ENCODE results near the gene SLC12A8.
"Not testable (repeated sequence)": the region's sequence is repeated elsewhere in the genome, so short reads cannot be mapped to it uniquely, and the experiment has no call there.

Gene SLC12A8

GRCh38 chr3:125108833-125109535, 103.6 kb downstream of the SLC12A8 start:
- no peak for DNase-seq

- no peak for DNase-seq
Observed at GRCh38 chr3:125107861-125108567, 104.5 kb downstream of the SLC12A8 start.

GRCh38 chr3:125107363-125107762, 105.2 kb downstream of the SLC12A8 start:
- no peak for DNase-seq

GRCh38 chr3:125105116-125105515, 107.4 kb downstream of the SLC12A8 start:
- no peak for DNase-seq

- DNase-seq = no peak
Observed at GRCh38 chr3:125104639-125105038, 107.9 kb downstream of the SLC12A8 start.

- no peak for DNase-seq
Observed at GRCh38 chr3:125103406-125103805, 109.1 kb downstream of the SLC12A8 start.

- DNase-seq = no peak
Observed at GRCh38 chr3:125102470-125102869, 110.1 kb downstream of the SLC12A8 start.

GRCh38 chr3:125098611-125099291, 113.8 kb downstream of the SLC12A8 start:
- DNase-seq = no peak

- DNase-seq = no peak
Observed at GRCh38 chr3:125090649-125091048, 121.9 kb downstream of the SLC12A8 start.

GRCh38 chr3:125087768-125088391, 124.7 kb downstream of the SLC12A8 start:
- no peak for DNase-seq

GRCh38 chr3:125085166-125085565, 127.4 kb downstream of the SLC12A8 start:
- no peak for DNase-seq

- DNase-seq = no peak
Observed at GRCh38 chr3:125083776-125084175, 128.8 kb downstream of the SLC12A8 start.

- not testable (repeated sequence) for DNase-seq
Observed at GRCh38 chr3:125082339-125082738, 130.2 kb downstream of the SLC12A8 start.

- DNase-seq = no peak
Observed at GRCh38 chr3:125080077-125080476, 132.5 kb downstream of the SLC12A8 start.

- no peak for DNase-seq
Observed at GRCh38 chr3:125079675-125080045, 132.9 kb downstream of the SLC12A8 start.

GRCh38 chr3:125078951-125079674, 133.4 kb downstream of the SLC12A8 start:
- DNase-seq = no peak

- DNase-seq = no peak
Observed at GRCh38 chr3:125077864-125078263, 134.7 kb downstream of the SLC12A8 start.

GRCh38 chr3:125076464-125076863, 136.1 kb downstream of the SLC12A8 start:
- no peak for DNase-seq

GRCh38 chr3:125075738-125076137, 136.8 kb downstream of the SLC12A8 start:
- DNase-seq = no peak

- DNase-seq = no peak
Observed at GRCh38 chr3:125073390-125073905, 139.1 kb downstream of the SLC12A8 start.

- no peak for DNase-seq
Observed at GRCh38 chr3:125072749-125073389, 139.7 kb downstream of the SLC12A8 start.

- DNase-seq = no peak
Observed at GRCh38 chr3:125072301-125072700, 140.2 kb downstream of the SLC12A8 start.
